ENCODE data around the gene IL2RA. TPM values are rescaled to one million over a fixed set of nuclear protein-coding genes. Genes with fewer than 3 reads are reported as not detected.

The IL2RA gene
- polyA plus RNA-seq, 1 experiment: not detected

DNA sequence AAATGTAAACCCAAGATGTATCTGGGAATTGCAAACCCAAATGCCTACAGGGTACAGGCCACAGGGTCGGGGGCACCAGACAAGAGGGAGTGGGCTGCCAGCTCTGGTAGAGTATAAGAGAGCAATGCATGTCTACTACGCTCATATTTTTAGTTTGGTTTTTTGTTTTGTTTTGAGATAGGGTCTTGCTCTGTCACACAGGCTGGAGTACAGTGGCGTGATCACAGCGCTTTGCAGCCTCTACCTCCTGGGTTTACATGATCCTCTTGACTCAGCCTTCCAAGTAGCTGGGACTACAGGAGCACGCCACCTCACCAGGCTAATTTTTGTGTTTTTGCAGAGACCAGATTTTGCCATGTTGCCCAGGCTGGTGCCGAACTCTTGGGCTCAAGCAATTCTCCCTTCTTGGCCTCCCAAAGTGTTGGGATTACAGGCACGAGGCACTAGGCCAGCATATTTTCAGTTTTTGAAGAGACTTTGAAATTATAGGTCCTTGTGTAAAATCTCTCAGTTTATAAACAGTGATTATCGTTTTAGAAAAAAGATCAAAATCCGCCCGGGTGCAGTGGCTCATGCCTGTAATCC is 73.7 kb downstream of the IL2RA start:
- no peak for DNase-seq (ENCODE audit: low read depth)
- no peak overlapping the region for H3K4me3 ChIP-seq (ENCODE audit: low read depth, low read length)
- ChIA-PET POLR2A (no interaction called here), CTCF (interaction anchor here (0.8 to 1.5 kb wide), 4 partner anchors 11 to 62 kb away, joined by 3 to 5 read pairs (median 4); partner anchors contain the start of gene IL15RA)
- TF ChIP-seq, protein P1, sequence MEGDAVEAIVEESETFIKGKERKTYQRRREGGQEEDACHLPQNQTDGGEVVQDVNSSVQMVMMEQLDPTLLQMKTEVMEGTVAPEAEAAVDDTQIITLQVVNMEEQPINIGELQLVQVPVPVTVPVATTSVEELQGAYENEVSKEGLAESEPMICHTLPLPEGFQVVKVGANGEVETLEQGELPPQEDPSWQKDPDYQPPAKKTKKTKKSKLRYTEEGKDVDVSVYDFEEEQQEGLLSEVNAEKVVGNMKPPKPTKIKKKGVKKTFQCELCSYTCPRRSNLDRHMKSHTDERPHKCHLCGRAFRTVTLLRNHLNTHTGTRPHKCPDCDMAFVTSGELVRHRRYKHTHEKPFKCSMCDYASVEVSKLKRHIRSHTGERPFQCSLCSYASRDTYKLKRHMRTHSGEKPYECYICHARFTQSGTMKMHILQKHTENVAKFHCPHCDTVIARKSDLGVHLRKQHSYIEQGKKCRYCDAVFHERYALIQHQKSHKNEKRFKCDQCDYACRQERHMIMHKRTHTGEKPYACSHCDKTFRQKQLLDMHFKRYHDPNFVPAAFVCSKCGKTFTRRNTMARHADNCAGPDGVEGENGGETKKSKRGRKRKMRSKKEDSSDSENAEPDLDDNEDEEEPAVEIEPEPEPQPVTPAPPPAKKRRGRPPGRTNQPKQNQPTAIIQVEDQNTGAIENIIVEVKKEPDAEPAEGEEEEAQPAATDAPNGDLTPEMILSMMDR (IDR thresholded peaks at IDR 0.05; ENCODE audit: insufficient read depth, low read depth, low read length): no peak
- H3K36me3 ChIP-seq (ENCODE audit: control insufficient read depth, insufficient read depth, low read length): no peaks in the 10 kb centered on the region
- H3K27me3 ChIP-seq (ENCODE audit: control insufficient read depth, insufficient read depth, low read length): peaks cover 3% of the 10 kb centered on the region

DNA sequence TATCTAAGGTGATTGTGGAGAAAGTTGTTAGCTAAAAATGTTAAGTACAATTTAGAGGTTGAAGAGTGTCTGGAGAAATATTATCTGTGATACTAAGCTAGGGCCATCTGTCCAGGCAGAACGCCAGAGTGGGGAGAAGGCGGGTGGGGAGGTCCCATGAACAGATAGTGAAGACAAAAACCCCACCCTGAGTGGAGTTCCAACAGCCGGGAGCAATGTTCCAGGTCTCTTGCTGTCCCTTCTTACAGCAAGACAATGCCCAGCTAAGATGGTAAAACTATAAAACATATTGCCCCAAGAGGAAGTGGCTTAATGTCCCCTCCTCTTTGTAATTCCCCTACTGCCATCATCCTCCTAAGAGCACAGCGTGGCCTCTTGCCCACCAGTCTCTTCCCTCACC is 74.4 kb downstream of the IL2RA start:
- CTCF ChIA-PET: interaction anchor here (0.8 to 1.5 kb wide), 5 partner anchors 10 to 99 kb away, joined by 3 to 5 read pairs (median 3); partner anchors contain the start of gene IL15RA
- POLR2A ChIA-PET: no interaction called here
- no peaks in the 10 kb centered on the region for H3K36me3 ChIP-seq (ENCODE audit: control insufficient read depth, insufficient read depth, low read length)
- peaks cover 3% of the 10 kb centered on the region for H3K27me3 ChIP-seq (ENCODE audit: control insufficient read depth, insufficient read depth, low read length)
- TF ChIP-seq, protein P1 (IDR thresholded peaks at IDR 0.05; ENCODE audit: insufficient read depth, low read depth, low read length): no peak
- DNase-seq (ENCODE audit: low read depth): no peak
- no peak overlapping the region for H3K4me3 ChIP-seq (ENCODE audit: low read depth, low read length)

DNA sequence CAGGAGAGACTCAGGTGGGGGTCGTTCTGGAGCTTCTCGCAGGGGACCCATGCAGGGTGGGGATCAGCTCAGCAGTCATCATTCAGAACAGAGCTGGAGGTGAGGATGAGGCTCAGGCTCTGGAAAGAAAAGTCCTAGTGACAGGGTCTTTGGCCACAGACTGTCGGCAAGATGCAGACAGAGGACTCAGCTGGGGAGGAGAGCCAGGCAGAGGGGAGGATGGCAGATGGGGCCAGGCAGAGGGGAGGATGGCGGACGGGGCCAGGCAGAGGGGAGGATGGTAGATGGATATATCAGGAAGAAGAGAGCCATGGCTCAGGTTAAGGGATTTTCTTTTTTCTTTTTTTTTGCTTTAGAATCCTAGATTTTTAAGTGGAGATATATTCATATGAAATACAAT is 77.1 kb downstream of the IL2RA start:
- TF ChIP-seq, protein P1 (IDR thresholded peaks at IDR 0.05; ENCODE audit: insufficient read depth, low read depth, low read length): no peak
- DNase-seq (ENCODE audit: low read depth): no peak
- Histone ChIP-seq H3K36me3 (ENCODE audit: control insufficient read depth, insufficient read depth, low read length) (no peaks in the 10 kb centered on the region), H3K4me3 (ENCODE audit: low read depth, low read length) (no peak overlapping the region), H3K27me3 (ENCODE audit: control insufficient read depth, insufficient read depth, low read length) (peaks cover 4% of the 10 kb centered on the region)
- POLR2A ChIA-PET: no interaction called here
- CTCF ChIA-PET: no interaction called here

DNA sequence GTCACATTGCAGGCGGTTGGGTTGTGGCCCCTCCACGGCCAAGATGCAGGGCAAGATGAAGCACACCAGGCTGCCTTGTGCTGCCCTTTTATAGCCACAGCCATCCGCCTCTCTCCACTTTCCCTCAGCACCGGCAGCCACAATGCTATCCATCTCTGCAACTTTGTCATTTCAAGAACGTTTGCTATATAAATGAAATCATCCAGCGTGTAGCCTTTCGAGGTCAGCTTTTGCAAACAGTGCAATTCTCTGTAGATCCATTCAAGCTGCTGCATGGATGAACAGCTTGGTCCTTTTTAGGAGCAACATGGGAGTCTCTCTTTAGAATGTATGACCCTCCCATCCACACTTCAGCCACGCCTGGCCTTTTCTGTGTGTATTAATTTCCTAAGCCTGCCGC is 78.4 kb downstream of the IL2RA start:
- Histone ChIP-seq H3K4me3 (ENCODE audit: low read depth, low read length) (no peak overlapping the region), H3K27me3 (ENCODE audit: control insufficient read depth, insufficient read depth, low read length) (peaks cover 4% of the 10 kb centered on the region), H3K36me3 (ENCODE audit: control insufficient read depth, insufficient read depth, low read length) (no peaks in the 10 kb centered on the region)
- ChIA-PET POLR2A (no interaction called here), CTCF (no interaction called here)
- no peak for DNase-seq (ENCODE audit: low read depth)
- TF ChIP-seq, protein P1 (IDR thresholded peaks at IDR 0.05; ENCODE audit: insufficient read depth, low read depth, low read length): no peak

DNA sequence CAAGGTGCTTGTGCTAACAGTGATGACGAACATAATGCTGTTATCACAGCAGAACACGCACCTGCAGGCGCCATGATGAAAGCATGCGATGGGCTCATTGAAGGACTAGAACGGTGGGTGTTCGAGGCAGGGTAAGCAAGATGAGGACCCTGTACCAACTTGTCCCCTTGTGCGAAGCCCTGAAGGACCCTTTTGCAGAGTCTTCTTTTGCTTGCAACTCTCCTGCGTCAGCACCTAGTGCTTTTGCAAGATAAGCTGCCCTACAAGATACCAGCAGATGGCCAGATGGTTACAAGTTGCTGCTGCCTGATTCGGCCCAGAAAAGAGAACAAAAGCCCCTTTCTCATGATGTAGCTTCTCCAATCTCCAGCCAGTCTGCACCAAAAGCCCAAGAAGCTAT is 80.6 kb downstream of the IL2RA start:
- DNase-seq (ENCODE audit: low read depth): no peak
- ChIA-PET CTCF (interaction anchor here (2.7 kb wide), 1 partner anchor 32 kb away, joined by 6 read pairs; no protein-coding TSS in a partner anchor), POLR2A (no interaction called here)
- H3K27me3 ChIP-seq (ENCODE audit: control insufficient read depth, insufficient read depth, low read length): peaks cover 3% of the 10 kb centered on the region; the same call in 1 of the 2 replicates
- TF ChIP-seq, protein P1 (IDR thresholded peaks at IDR 0.05; ENCODE audit: insufficient read depth, low read depth, low read length): no peak
- H3K36me3 ChIP-seq (ENCODE audit: control insufficient read depth, insufficient read depth, low read length): no peaks in the 10 kb centered on the region
- no peak overlapping the region for H3K4me3 ChIP-seq (ENCODE audit: low read depth, low read length)

Measured in BJ (cell line).